ENCODE data around the gene SLC17A1.

Gene SLC17A1

DNA sequence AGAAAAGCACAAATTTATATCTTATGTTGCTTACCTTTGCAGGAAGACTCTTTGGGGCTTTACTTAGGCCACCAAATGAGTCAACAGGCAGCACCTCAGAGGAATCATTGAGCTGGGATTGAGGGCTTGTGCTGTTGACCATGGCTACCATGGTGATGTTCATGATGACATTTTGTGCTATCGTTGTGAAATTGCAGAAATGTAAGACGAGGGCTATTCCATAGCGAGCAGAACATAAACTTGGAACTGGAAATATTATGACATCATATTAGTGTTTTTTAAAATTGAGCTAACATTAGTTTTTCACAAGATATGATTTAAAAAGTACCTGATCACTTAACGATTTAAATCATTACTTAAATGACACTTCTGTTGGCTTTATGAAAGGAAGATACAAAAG lies 30.3 kb upstream of the SLC17A1 start:
- no peak for ATAC-seq
- TF ChIP-seq PPARA (CRISPR knock-in tag; IDR thresholded peaks at IDR 0.05; ENCODE audit: borderline replicate concordance) (no peak), ISL1 (CRISPR knock-in tag; IDR thresholded peaks at IDR 0.05) (no peak), TOX (CRISPR knock-in tag; IDR thresholded peaks at IDR 0.05; ENCODE audit: borderline replicate concordance) (no peak), ZNF8 (CRISPR knock-in tag; IDR thresholded peaks at IDR 0.05) (no peak), TCF4 (CRISPR knock-in tag; IDR thresholded peaks at IDR 0.05; ENCODE audit: borderline replicate concordance) (no peak), ESRRG (CRISPR knock-in tag; IDR thresholded peaks at IDR 0.05) (no peak), ARNTL (CRISPR knock-in tag; IDR thresholded peaks at IDR 0.05; ENCODE audit: borderline replicate concordance, low read depth) (no peak), ZFP3 (CRISPR knock-in tag; IDR thresholded peaks at IDR 0.05) (no peak), RARB (CRISPR knock-in tag; IDR thresholded peaks at IDR 0.05) (no peak), BACH2 (CRISPR knock-in tag; IDR thresholded peaks at IDR 0.05; ENCODE audit: borderline replicate concordance) (no peak), SNAI2 (CRISPR knock-in tag; IDR thresholded peaks at IDR 0.05) (no peak)
- TF ChIP-seq, protein P1, sequence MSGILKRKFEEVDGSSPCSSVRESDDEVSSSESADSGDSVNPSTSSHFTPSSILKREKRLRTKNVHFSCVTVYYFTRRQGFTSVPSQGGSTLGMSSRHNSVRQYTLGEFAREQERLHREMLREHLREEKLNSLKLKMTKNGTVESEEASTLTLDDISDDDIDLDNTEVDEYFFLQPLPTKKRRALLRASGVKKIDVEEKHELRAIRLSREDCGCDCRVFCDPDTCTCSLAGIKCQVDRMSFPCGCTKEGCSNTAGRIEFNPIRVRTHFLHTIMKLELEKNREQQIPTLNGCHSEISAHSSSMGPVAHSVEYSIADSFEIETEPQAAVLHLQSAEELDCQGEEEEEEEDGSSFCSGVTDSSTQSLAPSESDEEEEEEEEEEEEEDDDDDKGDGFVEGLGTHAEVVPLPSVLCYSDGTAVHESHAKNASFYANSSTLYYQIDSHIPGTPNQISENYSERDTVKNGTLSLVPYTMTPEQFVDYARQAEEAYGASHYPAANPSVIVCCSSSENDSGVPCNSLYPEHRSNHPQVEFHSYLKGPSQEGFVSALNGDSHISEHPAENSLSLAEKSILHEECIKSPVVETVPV (CRISPR knock-in tag; IDR thresholded peaks at IDR 0.05), result no peak
- TF ChIP-seq, protein P2, sequence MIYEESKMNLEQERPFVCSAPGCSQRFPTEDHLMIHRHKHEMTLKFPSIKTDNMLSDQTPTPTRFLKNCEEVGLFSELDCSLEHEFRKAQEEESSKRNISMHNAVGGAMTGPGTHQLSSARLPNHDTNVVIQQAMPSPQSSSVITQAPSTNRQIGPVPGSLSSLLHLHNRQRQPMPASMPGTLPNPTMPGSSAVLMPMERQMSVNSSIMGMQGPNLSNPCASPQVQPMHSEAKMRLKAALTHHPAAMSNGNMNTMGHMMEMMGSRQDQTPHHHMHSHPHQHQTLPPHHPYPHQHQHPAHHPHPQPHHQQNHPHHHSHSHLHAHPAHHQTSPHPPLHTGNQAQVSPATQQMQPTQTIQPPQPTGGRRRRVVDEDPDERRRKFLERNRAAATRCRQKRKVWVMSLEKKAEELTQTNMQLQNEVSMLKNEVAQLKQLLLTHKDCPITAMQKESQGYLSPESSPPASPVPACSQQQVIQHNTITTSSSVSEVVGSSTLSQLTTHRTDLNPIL (CRISPR knock-in tag; IDR thresholded peaks at IDR 0.05; ENCODE audit: low read depth), result no peak
- TF ChIP-seq, protein P3, sequence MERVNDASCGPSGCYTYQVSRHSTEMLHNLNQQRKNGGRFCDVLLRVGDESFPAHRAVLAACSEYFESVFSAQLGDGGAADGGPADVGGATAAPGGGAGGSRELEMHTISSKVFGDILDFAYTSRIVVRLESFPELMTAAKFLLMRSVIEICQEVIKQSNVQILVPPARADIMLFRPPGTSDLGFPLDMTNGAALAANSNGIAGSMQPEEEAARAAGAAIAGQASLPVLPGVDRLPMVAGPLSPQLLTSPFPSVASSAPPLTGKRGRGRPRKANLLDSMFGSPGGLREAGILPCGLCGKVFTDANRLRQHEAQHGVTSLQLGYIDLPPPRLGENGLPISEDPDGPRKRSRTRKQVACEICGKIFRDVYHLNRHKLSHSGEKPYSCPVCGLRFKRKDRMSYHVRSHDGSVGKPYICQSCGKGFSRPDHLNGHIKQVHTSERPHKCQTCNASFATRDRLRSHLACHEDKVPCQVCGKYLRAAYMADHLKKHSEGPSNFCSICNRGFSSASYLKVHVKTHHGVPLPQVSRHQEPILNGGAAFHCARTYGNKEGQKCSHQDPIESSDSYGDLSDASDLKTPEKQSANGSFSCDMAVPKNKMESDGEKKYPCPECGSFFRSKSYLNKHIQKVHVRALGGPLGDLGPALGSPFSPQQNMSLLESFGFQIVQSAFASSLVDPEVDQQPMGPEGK (CRISPR knock-in tag; IDR thresholded peaks at IDR 0.05; ENCODE audit: borderline replicate concordance), result no peak

DNA sequence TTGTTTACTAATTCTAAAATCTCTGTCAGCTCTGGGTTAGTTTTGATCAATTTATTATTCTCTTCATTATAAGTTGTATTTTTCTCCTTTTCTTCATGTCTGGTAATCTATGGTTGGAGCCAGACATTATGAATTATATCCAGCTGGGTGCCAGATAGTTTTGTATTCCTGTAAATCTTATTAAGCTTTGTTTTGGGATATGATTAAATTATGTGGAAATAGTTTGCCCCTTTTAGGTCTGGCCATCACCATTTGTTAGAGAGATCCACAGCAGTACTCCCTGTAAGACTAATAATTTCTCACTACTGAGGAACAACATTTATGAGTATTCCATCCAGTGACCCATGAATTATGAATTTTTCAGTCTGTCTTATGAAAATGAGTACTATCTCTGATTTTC lies 20.9 kb upstream of the SLC17A1 start:
- peak; percentile 86 for TF ChIP-seq TCF4 (CRISPR knock-in tag; IDR thresholded peaks at IDR 0.05; ENCODE audit: borderline replicate concordance)
- peak; percentile 77 for TF ChIP-seq ISL1 (CRISPR knock-in tag; IDR thresholded peaks at IDR 0.05)
- TF ChIP-seq ZNF8 (CRISPR knock-in tag; IDR thresholded peaks at IDR 0.05), result no peak
- TF ChIP-seq SNAI2 (CRISPR knock-in tag; IDR thresholded peaks at IDR 0.05), result no peak
- TF ChIP-seq, protein P1 (CRISPR knock-in tag; IDR thresholded peaks at IDR 0.05), result no peak
- TF ChIP-seq, protein P2 (CRISPR knock-in tag; IDR thresholded peaks at IDR 0.05; ENCODE audit: low read depth), result no peak
- TF ChIP-seq, protein P4, sequence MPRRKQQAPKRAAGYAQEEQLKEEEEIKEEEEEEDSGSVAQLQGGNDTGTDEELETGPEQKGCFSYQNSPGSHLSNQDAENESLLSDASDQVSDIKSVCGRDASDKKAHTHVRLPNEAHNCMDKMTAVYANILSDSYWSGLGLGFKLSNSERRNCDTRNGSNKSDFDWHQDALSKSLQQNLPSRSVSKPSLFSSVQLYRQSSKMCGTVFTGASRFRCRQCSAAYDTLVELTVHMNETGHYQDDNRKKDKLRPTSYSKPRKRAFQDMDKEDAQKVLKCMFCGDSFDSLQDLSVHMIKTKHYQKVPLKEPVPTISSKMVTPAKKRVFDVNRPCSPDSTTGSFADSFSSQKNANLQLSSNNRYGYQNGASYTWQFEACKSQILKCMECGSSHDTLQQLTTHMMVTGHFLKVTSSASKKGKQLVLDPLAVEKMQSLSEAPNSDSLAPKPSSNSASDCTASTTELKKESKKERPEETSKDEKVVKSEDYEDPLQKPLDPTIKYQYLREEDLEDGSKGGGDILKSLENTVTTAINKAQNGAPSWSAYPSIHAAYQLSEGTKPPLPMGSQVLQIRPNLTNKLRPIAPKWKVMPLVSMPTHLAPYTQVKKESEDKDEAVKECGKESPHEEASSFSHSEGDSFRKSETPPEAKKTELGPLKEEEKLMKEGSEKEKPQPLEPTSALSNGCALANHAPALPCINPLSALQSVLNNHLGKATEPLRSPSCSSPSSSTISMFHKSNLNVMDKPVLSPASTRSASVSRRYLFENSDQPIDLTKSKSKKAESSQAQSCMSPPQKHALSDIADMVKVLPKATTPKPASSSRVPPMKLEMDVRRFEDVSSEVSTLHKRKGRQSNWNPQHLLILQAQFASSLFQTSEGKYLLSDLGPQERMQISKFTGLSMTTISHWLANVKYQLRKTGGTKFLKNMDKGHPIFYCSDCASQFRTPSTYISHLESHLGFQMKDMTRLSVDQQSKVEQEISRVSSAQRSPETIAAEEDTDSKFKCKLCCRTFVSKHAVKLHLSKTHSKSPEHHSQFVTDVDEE (CRISPR knock-in tag; IDR thresholded peaks at IDR 0.05), result peak; percentile 84
- TF ChIP-seq ZC3H10 (CRISPR knock-in tag; IDR thresholded peaks at IDR 0.05), result no peak
- no peak for TF ChIP-seq ZNF565 (CRISPR knock-in tag; conservative IDR thresholded peaks at IDR 0.05; ENCODE audit: low read depth)
- no peak for TF ChIP-seq ZFP3 (CRISPR knock-in tag; IDR thresholded peaks at IDR 0.05)
- no peak for TF ChIP-seq ZFP30 (CRISPR knock-in tag; IDR thresholded peaks at IDR 0.05)

DNA sequence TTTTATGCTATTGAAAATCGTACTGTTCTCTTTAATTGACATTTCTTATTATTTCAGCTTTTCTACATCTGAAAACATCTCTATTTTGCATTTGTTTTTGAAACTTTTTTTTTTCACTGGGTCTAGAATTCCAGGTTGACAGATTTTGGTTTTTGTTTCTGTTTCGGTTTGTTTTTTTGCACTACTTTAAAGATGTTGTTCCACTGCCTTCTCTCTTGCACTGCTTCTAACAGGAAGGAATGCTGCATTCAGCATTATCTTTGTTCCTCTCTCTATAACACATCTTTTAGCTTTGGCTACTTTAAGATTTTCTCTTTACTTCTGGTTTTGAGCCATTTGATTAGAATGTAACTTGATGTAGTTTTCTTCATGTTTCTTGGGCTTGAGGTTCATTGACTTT lies 20.1 kb upstream of the SLC17A1 start:
- TF ChIP-seq ZFP30 (CRISPR knock-in tag; IDR thresholded peaks at IDR 0.05), result no peak
- TF ChIP-seq GLIS3 (CRISPR knock-in tag; IDR thresholded peaks at IDR 0.05), result no peak
- no peak for TF ChIP-seq ZNF8 (CRISPR knock-in tag; IDR thresholded peaks at IDR 0.05)
- TF ChIP-seq ESRRG (CRISPR knock-in tag; IDR thresholded peaks at IDR 0.05), result no peak
- no peak for TF ChIP-seq OSR1 (CRISPR knock-in tag; IDR thresholded peaks at IDR 0.05)
- TF ChIP-seq, protein P4 (CRISPR knock-in tag; IDR thresholded peaks at IDR 0.05), result no peak
- TF ChIP-seq, protein P5, sequence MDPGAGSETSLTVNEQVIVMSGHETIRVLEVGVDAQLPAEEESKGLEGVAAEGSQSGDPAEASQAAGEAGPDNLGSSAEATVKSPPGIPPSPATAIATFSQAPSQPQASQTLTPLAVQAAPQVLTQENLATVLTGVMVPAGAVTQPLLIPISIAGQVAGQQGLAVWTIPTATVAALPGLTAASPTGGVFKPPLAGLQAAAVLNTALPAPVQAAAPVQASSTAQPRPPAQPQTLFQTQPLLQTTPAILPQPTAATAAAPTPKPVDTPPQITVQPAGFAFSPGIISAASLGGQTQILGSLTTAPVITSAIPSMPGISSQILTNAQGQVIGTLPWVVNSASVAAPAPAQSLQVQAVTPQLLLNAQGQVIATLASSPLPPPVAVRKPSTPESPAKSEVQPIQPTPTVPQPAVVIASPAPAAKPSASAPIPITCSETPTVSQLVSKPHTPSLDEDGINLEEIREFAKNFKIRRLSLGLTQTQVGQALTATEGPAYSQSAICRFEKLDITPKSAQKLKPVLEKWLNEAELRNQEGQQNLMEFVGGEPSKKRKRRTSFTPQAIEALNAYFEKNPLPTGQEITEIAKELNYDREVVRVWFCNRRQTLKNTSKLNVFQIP (CRISPR knock-in tag; IDR thresholded peaks at IDR 0.05; ENCODE audit: borderline replicate concordance, low read depth), result no peak
- no peak for ATAC-seq

More for the DNA sequence above, 20.9 kb upstream of the SLC17A1 start:
- ATAC-seq, result no peak
